HEK293 (cell line): ENCODE measurements around the gene PITPNC1.
A peak's percentile ranks its signal among the peaks of the same experiment; 100 is the strongest.

ENCODE experiments used
- CTCF ChIA-PET: fragments of 350-600 bp; formaldehyde crosslinking; extraction: SDS; loops from one replicate; lab custom pipeline; 2021; ENCODE audit warnings: antibody characterized with exemption; lab: Yijun Ruan, JAX
- POLR2A ChIA-PET: fragments of 300-600 bp; formaldehyde crosslinking; extraction: SDS; loops from one replicate; lab custom pipeline; 2020; ENCODE audit warnings: antibody characterized with exemption, inconsistent platforms; lab: Yijun Ruan, JAX
- H3K27ac ChIP-seq: fragments of 200-500 bp; sonication (Bioruptor generic); 2 replicates; pipeline ENCODE4 v1.5.1; 2014; ENCODE audit warnings: low read depth, low read length, control low read depth, inconsistent platforms; ENCODE audit errors: extremely low read depth
- H3K36me3 ChIP-seq, 2 experiments: fragments of 200-500 bp in 1 of 2; sonication (Bioruptor generic) in 1 of 2; 1 replicate in 1 of 2; 2 replicates in 1 of 2; pipeline ENCODE4 v1.5.1; 2014 to 2017; ENCODE audit warnings: inconsistent platforms in 2 of 2, low read length in 2 of 2; ENCODE audit not compliant: control insufficient read depth in 2 of 2, insufficient read depth in 1 of 2
- H3K4me1 ChIP-seq: fragments of 200-500 bp; sonication (Bioruptor generic); 2 replicates; pipeline ENCODE4 v1.5.1; 2014; ENCODE audit warnings: mild to moderate bottlenecking, low read length, inconsistent platforms; ENCODE audit not compliant: control insufficient read depth, insufficient read depth
- H3K4me3 ChIP-seq: 2 replicates; pipeline ENCODE4 v1.5.1; 2011; ENCODE audit warnings: low read depth, mild to moderate bottlenecking, control low read depth, low read length, moderate library complexity
- H3K9me3 ChIP-seq: fragments of 200-500 bp; sonication (Bioruptor generic); 2 replicates; pipeline ENCODE4 v1.5.1; 2014; ENCODE audit warnings: low read depth, low read length, inconsistent platforms; ENCODE audit not compliant: control insufficient read depth, insufficient read depth
- FEZF1 ChIP-seq: fragments of 450-650 bp; formaldehyde crosslinking; IDR thresholded peaks from 2 replicates; pipeline ENCODE4 v1.5.1; 2016; ENCODE audit warnings: missing biosample characterization, missing genetic modification characterization
- GLIS1 ChIP-seq: fragments of 450-650 bp; formaldehyde crosslinking; IDR thresholded peaks from 2 replicates; pipeline ENCODE4 v1.5.1; 2016; ENCODE audit warnings: missing biosample characterization, missing genetic modification characterization
- KLF8 ChIP-seq: fragments of 450-650 bp; formaldehyde crosslinking; IDR thresholded peaks from 2 replicates; pipeline ENCODE4 v1.5.1; 2016; ENCODE audit warnings: missing biosample characterization, missing genetic modification characterization
- SCRT2 ChIP-seq: fragments of 450-650 bp; formaldehyde crosslinking; IDR thresholded peaks from 2 replicates; pipeline ENCODE4 v1.5.1; 2016; ENCODE audit warnings: missing biosample characterization, missing genetic modification characterization
- SP7 ChIP-seq: fragments of 450-650 bp; formaldehyde crosslinking; IDR thresholded peaks from 2 replicates; pipeline ENCODE4 v1.5.1; 2016; ENCODE audit warnings: missing biosample characterization, missing genetic modification characterization
- ZBTB1 ChIP-seq: fragments of 450-650 bp; formaldehyde crosslinking; IDR thresholded peaks from 2 replicates; pipeline ENCODE4 v1.5.1; 2016; ENCODE audit warnings: missing biosample characterization, missing genetic modification characterization
- ZEB2 ChIP-seq: fragments of 450-650 bp; formaldehyde crosslinking; IDR thresholded peaks from 2 replicates; pipeline ENCODE4 v1.5.1; 2016; ENCODE audit warnings: missing biosample characterization, missing genetic modification characterization
- ZFP37 ChIP-seq: fragments of 450-650 bp; formaldehyde crosslinking; IDR thresholded peaks from 2 replicates; pipeline ENCODE4 v1.5.1; 2016; ENCODE audit warnings: missing biosample characterization, missing genetic modification characterization
- ZNF184 ChIP-seq: fragments of 450-650 bp; IDR thresholded peaks from 2 replicates; pipeline ENCODE4 v1.5.1; 2018; ENCODE audit warnings: missing biosample characterization, mild to moderate bottlenecking, missing genetic modification characterization
- ZNF24 ChIP-seq: fragments of 450-650 bp; formaldehyde crosslinking; IDR thresholded peaks from 2 replicates; pipeline ENCODE4 v1.5.1; 2016; ENCODE audit warnings: missing biosample characterization, missing genetic modification characterization
- ZNF266 ChIP-seq: fragments of 450-650 bp; formaldehyde crosslinking; IDR thresholded peaks from 2 replicates; pipeline ENCODE4 v1.5.1; 2016; ENCODE audit warnings: missing biosample characterization, missing genetic modification characterization, low read depth
- ZNF311 ChIP-seq: fragments of 450-650 bp; formaldehyde crosslinking; IDR thresholded peaks from 2 replicates; pipeline ENCODE4 v1.5.1; 2017; ENCODE audit warnings: missing biosample characterization, missing genetic modification characterization, borderline replicate concordance
- ZNF366 ChIP-seq: fragments of 450-650 bp; formaldehyde crosslinking; conservative IDR thresholded peaks from 2 replicates; pipeline ENCODE4 v1.5.1; 2016; ENCODE audit warnings: missing biosample characterization, missing genetic modification characterization
- ZNF585B ChIP-seq: fragments of 450-650 bp; formaldehyde crosslinking; IDR thresholded peaks from 2 replicates; pipeline ENCODE4 v1.5.1; 2016; ENCODE audit warnings: missing biosample characterization, missing genetic modification characterization
- ZNF600 ChIP-seq: fragments of 450-650 bp; formaldehyde crosslinking; IDR thresholded peaks from 2 replicates; pipeline ENCODE4 v1.5.1; 2016; ENCODE audit warnings: missing biosample characterization, missing genetic modification characterization
- ZNF629 ChIP-seq: fragments of 450-650 bp; formaldehyde crosslinking; IDR thresholded peaks from 2 replicates; pipeline ENCODE4 v1.5.1; 2017; ENCODE audit warnings: missing biosample characterization, missing genetic modification characterization
- ZNF654 ChIP-seq: fragments of 450-650 bp; formaldehyde crosslinking; IDR thresholded peaks from 2 replicates; pipeline ENCODE4 v1.5.1; 2016; ENCODE audit warnings: low read depth, missing biosample characterization, missing genetic modification characterization
- TF ChIP-seq, protein P1 (sequence below): IDR thresholded peaks from 2 replicates; pipeline ENCODE4 v1.6.1; 2011; ENCODE audit warnings: mild to moderate bottlenecking, low read depth, low read length, borderline replicate concordance
- TF ChIP-seq, protein P2 (sequence below): fragments of 450-650 bp; formaldehyde crosslinking; IDR thresholded peaks from 2 replicates; pipeline ENCODE4 v1.5.1; 2017; ENCODE audit warnings: missing biosample characterization, missing genetic modification characterization
- TF ChIP-seq, protein P3 (sequence below): fragments of 450-650 bp; formaldehyde crosslinking; IDR thresholded peaks from 2 replicates; pipeline ENCODE4 v1.5.1; 2016; ENCODE audit warnings: missing biosample characterization, missing genetic modification characterization
- TF ChIP-seq, protein P4 (sequence below): fragments of 450-650 bp; formaldehyde crosslinking; IDR thresholded peaks from 2 replicates; pipeline ENCODE4 v1.5.1; 2017; ENCODE audit warnings: missing biosample characterization, missing genetic modification characterization
- TF ChIP-seq, protein P5 (sequence below): fragments of 450-650 bp; formaldehyde crosslinking; IDR thresholded peaks from 2 replicates; pipeline ENCODE4 v1.5.1; 2016; ENCODE audit warnings: missing biosample characterization, missing genetic modification characterization, borderline replicate concordance
- TF ChIP-seq, protein P6 (sequence below): fragments of 450-650 bp; formaldehyde crosslinking; IDR thresholded peaks from 2 replicates; pipeline ENCODE4 v1.5.1; 2016; ENCODE audit warnings: missing biosample characterization, missing genetic modification characterization

Gene PITPNC1

DNA sequence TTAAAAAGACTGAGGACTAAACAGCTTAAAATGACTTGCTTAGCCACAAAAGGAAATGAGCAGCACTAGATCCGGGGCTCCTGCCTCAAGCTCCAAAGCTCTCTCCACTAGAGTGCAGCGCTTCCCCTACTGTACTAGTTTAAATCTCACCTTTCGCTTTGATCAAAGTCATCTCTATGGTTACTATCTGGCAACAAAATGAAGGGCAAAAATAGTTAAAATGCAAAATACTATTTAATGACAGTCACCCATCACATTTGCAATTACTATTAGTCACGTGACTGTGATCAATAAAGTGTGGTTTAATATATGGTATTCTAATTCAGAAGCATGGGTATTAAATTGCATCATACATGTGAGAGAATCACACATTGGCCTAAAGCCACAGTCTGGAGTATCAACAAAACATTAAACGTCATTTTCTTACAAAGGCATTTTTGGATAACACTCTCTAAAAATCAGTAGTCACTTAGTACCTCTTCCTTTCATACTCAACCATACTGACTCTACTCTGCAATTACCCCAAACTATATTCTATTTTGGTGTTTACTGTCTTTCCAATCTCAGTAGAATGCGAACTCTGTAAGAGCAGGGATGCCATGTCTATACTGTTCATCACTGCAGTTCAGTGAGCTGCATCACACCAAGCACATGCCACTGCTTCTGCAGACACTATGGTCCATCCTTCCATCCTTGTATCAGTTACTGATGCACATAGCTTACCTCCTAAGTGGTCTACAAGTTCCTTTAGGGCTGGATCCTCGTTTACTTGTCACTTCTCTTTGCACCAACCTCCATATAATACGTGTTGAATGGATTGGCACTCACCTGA lies 16.9 kb upstream of the PITPNC1 start:
- POLR2A ChIA-PET = interaction anchor here (0.5 kb wide), 1 partner anchor 35 kb away, joined by 5 read pairs; no protein-coding TSS in a partner anchor
- TF ChIP-seq ZNF654 = peak; percentile 26
- peak; percentile 31; the same call in 1 of the 2 replicates for TF ChIP-seq FEZF1 (tag by site-specific recombination)
- no peak for TF ChIP-seq ZNF266 (tag by site-specific recombination)
- H3K36me3 ChIP-seq = peaks cover 64 to 66% of the 10 kb centered on the region in 2 experiments
- H3K9me3 ChIP-seq = no peaks in the 10 kb centered on the region
- peaks cover 11% of the 10 kb centered on the region; the same call in 1 of the 2 replicates for H3K4me1 ChIP-seq
- CTCF ChIA-PET = interaction anchor here (0.7 to 2.7 kb wide), 4 partner anchors 11 to 440 kb away, joined by 3 to 11 read pairs (median 6); no protein-coding TSS in a partner anchor
- 0 out of 2 replicates have a peak overlapping the region, but pooled peaks have one; percentile 18 for H3K27ac ChIP-seq
- H3K4me3 ChIP-seq = no peak overlapping the region

DNA sequence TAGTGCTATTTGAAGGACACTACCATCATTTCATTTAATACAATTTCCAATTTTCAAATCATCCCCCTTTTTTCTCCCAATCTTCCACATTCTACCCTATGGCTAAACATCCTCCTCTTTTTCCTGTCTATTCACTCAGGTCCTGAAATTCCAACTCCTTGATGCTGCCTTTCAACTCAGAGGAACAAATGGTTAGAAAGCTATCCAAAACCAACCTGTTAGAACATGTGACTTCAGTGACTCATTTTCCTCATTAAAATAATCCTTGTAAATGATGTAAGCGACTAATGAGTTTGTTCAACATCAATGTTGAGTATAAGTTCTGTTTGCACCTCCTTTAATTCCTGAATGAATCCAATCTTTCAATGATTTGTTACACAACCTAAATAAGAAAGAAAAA lies 16.2 kb upstream of the PITPNC1 start:
- peak overlapping the region; percentile 18; the same call in 1 of the 2 replicates for H3K27ac ChIP-seq
- no peak overlapping the region for H3K4me3 ChIP-seq
- ChIA-PET POLR2A (interaction anchor here (1.1 kb wide), 1 partner anchor 15 kb away, joined by 4 read pairs; no protein-coding TSS in a partner anchor), CTCF (interaction anchor here (0.7 to 1.9 kb wide), 3 partner anchors 11 to 441 kb away, joined by 3 to 7 read pairs (median 4); no protein-coding TSS in a partner anchor)
- H3K9me3 ChIP-seq = no peaks in the 10 kb centered on the region
- H3K4me1 ChIP-seq = peaks cover 11% of the 10 kb centered on the region; the same call in 1 of the 2 replicates
- H3K36me3 ChIP-seq = peaks cover 57 to 59% of the 10 kb centered on the region in 2 experiments
- TF ChIP-seq SP7 (tag by site-specific recombination) = peak; percentile 51; the same call in 1 of the 2 replicates
- TF ChIP-seq, protein P1, sequence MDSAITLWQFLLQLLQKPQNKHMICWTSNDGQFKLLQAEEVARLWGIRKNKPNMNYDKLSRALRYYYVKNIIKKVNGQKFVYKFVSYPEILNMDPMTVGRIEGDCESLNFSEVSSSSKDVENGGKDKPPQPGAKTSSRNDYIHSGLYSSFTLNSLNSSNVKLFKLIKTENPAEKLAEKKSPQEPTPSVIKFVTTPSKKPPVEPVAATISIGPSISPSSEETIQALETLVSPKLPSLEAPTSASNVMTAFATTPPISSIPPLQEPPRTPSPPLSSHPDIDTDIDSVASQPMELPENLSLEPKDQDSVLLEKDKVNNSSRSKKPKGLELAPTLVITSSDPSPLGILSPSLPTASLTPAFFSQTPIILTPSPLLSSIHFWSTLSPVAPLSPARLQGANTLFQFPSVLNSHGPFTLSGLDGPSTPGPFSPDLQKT = no peak
- TF ChIP-seq ZNF629 (tag by site-specific recombination) = peak; percentile 64
- peak; percentile 94 for TF ChIP-seq SCRT2 (tag by site-specific recombination)
- no peak for TF ChIP-seq ZBTB1 (tag by site-specific recombination)
- TF ChIP-seq, protein P2, sequence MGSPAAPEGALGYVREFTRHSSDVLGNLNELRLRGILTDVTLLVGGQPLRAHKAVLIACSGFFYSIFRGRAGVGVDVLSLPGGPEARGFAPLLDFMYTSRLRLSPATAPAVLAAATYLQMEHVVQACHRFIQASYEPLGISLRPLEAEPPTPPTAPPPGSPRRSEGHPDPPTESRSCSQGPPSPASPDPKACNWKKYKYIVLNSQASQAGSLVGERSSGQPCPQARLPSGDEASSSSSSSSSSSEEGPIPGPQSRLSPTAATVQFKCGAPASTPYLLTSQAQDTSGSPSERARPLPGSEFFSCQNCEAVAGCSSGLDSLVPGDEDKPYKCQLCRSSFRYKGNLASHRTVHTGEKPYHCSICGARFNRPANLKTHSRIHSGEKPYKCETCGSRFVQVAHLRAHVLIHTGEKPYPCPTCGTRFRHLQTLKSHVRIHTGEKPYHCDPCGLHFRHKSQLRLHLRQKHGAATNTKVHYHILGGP (tag by site-specific recombination) = peak; percentile 38; the same call in 1 of the 2 replicates
- TF ChIP-seq KLF8 (tag by site-specific recombination) = 0 out of 2 replicates have a peak, but pooled peaks have one; percentile 46
- TF ChIP-seq, protein P3, sequence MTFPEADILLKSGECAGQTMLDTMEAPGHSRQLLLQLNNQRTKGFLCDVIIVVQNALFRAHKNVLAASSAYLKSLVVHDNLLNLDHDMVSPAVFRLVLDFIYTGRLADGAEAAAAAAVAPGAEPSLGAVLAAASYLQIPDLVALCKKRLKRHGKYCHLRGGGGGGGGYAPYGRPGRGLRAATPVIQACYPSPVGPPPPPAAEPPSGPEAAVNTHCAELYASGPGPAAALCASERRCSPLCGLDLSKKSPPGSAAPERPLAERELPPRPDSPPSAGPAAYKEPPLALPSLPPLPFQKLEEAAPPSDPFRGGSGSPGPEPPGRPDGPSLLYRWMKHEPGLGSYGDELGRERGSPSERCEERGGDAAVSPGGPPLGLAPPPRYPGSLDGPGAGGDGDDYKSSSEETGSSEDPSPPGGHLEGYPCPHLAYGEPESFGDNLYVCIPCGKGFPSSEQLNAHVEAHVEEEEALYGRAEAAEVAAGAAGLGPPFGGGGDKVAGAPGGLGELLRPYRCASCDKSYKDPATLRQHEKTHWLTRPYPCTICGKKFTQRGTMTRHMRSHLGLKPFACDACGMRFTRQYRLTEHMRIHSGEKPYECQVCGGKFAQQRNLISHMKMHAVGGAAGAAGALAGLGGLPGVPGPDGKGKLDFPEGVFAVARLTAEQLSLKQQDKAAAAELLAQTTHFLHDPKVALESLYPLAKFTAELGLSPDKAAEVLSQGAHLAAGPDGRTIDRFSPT (tag by site-specific recombination) = 0 out of 2 replicates have a peak, but pooled peaks have one; percentile 49
- 0 out of 2 replicates have a peak, but pooled peaks have one; percentile 11 for TF ChIP-seq ZNF600
- TF ChIP-seq, protein P4, sequence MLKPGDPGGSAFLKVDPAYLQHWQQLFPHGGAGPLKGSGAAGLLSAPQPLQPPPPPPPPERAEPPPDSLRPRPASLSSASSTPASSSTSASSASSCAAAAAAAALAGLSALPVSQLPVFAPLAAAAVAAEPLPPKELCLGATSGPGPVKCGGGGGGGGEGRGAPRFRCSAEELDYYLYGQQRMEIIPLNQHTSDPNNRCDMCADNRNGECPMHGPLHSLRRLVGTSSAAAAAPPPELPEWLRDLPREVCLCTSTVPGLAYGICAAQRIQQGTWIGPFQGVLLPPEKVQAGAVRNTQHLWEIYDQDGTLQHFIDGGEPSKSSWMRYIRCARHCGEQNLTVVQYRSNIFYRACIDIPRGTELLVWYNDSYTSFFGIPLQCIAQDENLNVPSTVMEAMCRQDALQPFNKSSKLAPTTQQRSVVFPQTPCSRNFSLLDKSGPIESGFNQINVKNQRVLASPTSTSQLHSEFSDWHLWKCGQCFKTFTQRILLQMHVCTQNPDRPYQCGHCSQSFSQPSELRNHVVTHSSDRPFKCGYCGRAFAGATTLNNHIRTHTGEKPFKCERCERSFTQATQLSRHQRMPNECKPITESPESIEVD (tag by site-specific recombination) = peak; percentile 47
- peak; percentile 23; the same call in 1 of the 2 replicates for TF ChIP-seq ZEB2 (tag by site-specific recombination)
- TF ChIP-seq ZNF24 = 0 out of 2 replicates have a peak, but pooled peaks have one; percentile 49
- TF ChIP-seq, protein P5, sequence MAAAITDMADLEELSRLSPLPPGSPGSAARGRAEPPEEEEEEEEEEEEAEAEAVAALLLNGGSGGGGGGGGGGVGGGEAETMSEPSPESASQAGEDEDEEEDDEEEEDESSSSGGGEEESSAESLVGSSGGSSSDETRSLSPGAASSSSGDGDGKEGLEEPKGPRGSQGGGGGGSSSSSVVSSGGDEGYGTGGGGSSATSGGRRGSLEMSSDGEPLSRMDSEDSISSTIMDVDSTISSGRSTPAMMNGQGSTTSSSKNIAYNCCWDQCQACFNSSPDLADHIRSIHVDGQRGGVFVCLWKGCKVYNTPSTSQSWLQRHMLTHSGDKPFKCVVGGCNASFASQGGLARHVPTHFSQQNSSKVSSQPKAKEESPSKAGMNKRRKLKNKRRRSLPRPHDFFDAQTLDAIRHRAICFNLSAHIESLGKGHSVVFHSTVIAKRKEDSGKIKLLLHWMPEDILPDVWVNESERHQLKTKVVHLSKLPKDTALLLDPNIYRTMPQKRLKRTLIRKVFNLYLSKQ (tag by site-specific recombination) = no peak
- 0 out of 2 replicates have a peak, but pooled peaks have one; percentile 27 for TF ChIP-seq ZNF184
- no peak for TF ChIP-seq GLIS1 (tag by site-specific recombination)
- TF ChIP-seq, protein P6, sequence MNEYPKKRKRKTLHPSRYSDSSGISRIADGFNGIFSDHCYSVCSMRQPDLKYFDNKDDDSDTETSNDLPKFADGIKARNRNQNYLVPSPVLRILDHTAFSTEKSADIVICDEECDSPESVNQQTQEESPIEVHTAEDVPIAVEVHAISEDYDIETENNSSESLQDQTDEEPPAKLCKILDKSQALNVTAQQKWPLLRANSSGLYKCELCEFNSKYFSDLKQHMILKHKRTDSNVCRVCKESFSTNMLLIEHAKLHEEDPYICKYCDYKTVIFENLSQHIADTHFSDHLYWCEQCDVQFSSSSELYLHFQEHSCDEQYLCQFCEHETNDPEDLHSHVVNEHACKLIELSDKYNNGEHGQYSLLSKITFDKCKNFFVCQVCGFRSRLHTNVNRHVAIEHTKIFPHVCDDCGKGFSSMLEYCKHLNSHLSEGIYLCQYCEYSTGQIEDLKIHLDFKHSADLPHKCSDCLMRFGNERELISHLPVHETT (tag by site-specific recombination) = peak; percentile 67; the same call in 1 of the 2 replicates
- TF ChIP-seq ZNF366 (tag by site-specific recombination) = peak; percentile 81
- TF ChIP-seq ZNF585B (tag by site-specific recombination) = peak; percentile 33
- TF ChIP-seq ZNF311 = no peak
- no peak for TF ChIP-seq ZFP37 (tag by site-specific recombination)
